ENCODE measurements around the gene NPEPL1.

NPEPL1 gene

DNA sequence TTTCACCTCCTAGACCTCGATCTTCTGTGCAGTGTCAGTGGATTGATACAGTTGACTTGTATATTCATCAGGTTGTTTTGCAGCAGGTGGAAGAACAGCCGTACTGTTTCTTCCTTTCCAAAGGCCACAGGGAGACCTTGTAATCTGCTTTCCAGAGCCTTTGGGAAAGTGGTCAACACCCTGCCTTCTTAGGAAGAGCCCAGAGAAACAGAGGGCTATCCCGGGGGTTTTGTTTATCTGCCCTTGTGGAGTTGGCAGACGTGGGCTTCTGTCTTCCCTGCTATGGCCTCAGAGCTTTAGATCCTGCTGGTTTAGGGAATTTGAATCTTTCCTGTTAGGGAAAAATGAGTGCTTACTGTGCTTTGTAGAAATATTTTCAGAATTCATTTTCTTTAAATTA is 21.9 kb upstream of the NPEPL1 start:
- 95% methylated on average over 3 of the region's 4 CpGs for WGBS (ENCODE audit: insufficient coverage)
- peaks cover 16 to 67% (median 46%) of the 10 kb centered on the region in 4 experiments for H3K36me3 ChIP-seq (ENCODE audit: control insufficient read depth in 4 of 4, insufficient read depth in 4 of 4, low read length in 3 of 4)
- CTCF ChIA-PET, result interaction anchor here (0.6 kb wide), 1 partner anchor 10 kb away, joined by 3 read pairs; no protein-coding TSS in a partner anchor
- H3K4me1 ChIP-seq (ENCODE audit: control extremely low read depth in 1 of 4, control insufficient read depth in 4 of 4, insufficient read depth in 4 of 4, low read length in 3 of 4), result no peaks in the 10 kb centered on the region
- no peak for DNase-seq
- H3K27ac ChIP-seq (ENCODE audit: insufficient read depth in 1 of 2, low read depth in 1 of 2, low read length in 2 of 2, poor library complexity in 1 of 2, severe bottlenecking in 2 of 2), result peak overlapping the region in 1 of 2 experiments; percentile 18
- H3K4me3 ChIP-seq (ENCODE audit: control insufficient read depth in 1 of 7, extremely low read depth in 1 of 7, insufficient read depth in 4 of 7, low read depth in 2 of 7, low read length in 6 of 7), result no peak overlapping the region
- no peaks in the 10 kb centered on the region for H3K27me3 ChIP-seq (replicated peaks in 2 of 5; ENCODE audit: control insufficient read depth in 4 of 5, insufficient read depth in 5 of 5, low read length in 4 of 5)
- no peaks in the 10 kb centered on the region for H3K9me3 ChIP-seq (ENCODE audit: control extremely low read depth in 1 of 5, control insufficient read depth in 4 of 5, insufficient read depth in 2 of 5, low read depth in 1 of 5, low read length in 4 of 5)
- POLR2A ChIA-PET, result no interaction called here

DNA sequence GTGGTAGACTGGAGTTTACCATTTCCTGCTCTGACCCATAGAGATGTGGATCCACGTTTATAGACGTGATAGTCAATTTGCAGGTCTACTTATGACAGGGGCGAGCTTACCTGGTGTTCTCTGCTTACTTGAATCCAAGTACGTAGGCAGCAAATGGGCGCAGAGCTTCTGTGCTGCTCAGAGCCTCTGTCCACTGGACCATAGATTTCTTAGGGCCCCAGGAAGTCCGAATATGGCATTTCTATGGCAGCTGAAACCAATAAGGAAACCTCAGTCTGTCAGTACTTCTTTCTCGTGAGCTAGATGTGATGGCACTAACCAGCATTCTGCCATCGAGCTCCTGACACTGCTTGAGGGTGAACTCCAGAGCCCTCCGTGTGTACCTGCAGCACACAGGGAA is 19.5 kb upstream of the NPEPL1 start:
- H3K27ac ChIP-seq (ENCODE audit: insufficient read depth in 1 of 2, low read depth in 1 of 2, low read length in 2 of 2, poor library complexity in 1 of 2, severe bottlenecking in 2 of 2), result no peak overlapping the region
- no peaks in the 10 kb centered on the region for H3K9me3 ChIP-seq (ENCODE audit: control extremely low read depth in 1 of 5, control insufficient read depth in 4 of 5, insufficient read depth in 2 of 5, low read depth in 1 of 5, low read length in 4 of 5)
- H3K4me1 ChIP-seq (ENCODE audit: control extremely low read depth in 1 of 4, control insufficient read depth in 4 of 4, insufficient read depth in 4 of 4, low read length in 3 of 4), result no peaks in the 10 kb centered on the region
- H3K36me3 ChIP-seq (ENCODE audit: control insufficient read depth in 4 of 4, insufficient read depth in 4 of 4, low read length in 3 of 4), result peaks cover 22 to 80% (median 56%) of the 10 kb centered on the region in 4 experiments
- POLR2A ChIA-PET, result no interaction called here
- H3K27me3 ChIP-seq (replicated peaks in 2 of 5; ENCODE audit: control insufficient read depth in 4 of 5, insufficient read depth in 5 of 5, low read length in 4 of 5), result no peaks in the 10 kb centered on the region
- CTCF ChIA-PET, result interaction anchor here (0.6 kb wide), 1 partner anchor 110 kb away, joined by 3 read pairs; no protein-coding TSS in a partner anchor
- H3K4me3 ChIP-seq (ENCODE audit: control insufficient read depth in 1 of 7, extremely low read depth in 1 of 7, insufficient read depth in 4 of 7, low read depth in 2 of 7, low read length in 6 of 7), result no peak overlapping the region
- no peak for DNase-seq
- 96% methylated on average over 9 of the region's 9 CpGs for WGBS (ENCODE audit: insufficient coverage)

DNA sequence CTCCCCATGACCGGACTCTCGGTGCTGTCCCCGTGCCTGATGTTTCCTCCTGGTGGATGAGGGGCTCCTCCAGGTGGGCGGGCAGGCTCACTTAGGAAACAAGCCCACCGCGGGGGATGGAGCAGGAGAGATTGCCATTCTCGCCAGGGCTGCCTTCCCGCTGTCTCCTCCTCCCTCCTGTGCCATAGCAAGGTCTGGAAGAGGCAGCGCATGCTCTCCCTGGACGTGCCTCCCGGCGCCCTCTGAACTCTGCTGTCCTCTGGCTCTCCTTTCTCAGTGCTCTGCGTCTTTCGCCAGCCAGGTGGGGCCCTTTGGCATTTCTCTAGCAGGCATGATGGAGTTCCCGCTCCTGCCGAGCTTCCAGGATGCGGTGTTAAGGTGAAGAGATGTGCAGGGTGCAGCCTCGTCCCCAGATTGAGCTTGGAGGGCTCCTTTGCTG is 17.4 kb upstream of the NPEPL1 start:
- POLR2A ChIA-PET, result no interaction called here
- peaks cover 19 to 79% (median 57%) of the 10 kb centered on the region in 4 experiments for H3K36me3 ChIP-seq (ENCODE audit: control insufficient read depth in 4 of 4, insufficient read depth in 4 of 4, low read length in 3 of 4)
- 99% methylated on average over 16 of the region's 18 CpGs for WGBS (ENCODE audit: insufficient coverage)

DNA sequence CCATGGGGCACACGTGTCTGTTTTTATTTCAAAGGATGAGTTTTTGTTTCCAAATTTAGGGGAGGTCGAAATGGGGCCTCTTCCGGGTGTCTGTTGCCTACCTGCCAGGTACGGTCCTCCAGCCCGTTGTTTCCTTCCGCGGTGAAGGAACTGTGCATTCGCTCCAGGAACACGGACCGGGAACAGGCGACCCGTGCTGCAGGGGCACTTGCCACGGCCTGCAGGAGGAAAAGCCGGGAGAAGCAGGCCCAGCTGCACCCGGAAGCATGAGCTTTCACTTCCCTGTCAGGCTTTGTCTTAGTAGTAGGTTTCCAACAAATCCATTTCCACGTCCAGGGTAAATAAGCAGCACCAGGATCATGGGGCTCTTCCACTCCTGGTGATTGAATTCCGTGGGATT is 17.0 kb upstream of the NPEPL1 start:
- H3K9me3 ChIP-seq (ENCODE audit: control extremely low read depth in 1 of 5, control insufficient read depth in 4 of 5, insufficient read depth in 2 of 5, low read depth in 1 of 5, low read length in 4 of 5), result no peaks in the 10 kb centered on the region
- peaks cover 15 to 78% (median 56%) of the 10 kb centered on the region in 4 experiments for H3K36me3 ChIP-seq (ENCODE audit: control insufficient read depth in 4 of 4, insufficient read depth in 4 of 4, low read length in 3 of 4)
- no peak overlapping the region for H3K4me3 ChIP-seq (ENCODE audit: control insufficient read depth in 1 of 7, extremely low read depth in 1 of 7, insufficient read depth in 4 of 7, low read depth in 2 of 7, low read length in 6 of 7)
- H3K27ac ChIP-seq (ENCODE audit: insufficient read depth in 1 of 2, low read depth in 1 of 2, low read length in 2 of 2, poor library complexity in 1 of 2, severe bottlenecking in 2 of 2), result no peak overlapping the region
- 92% methylated on average over 16 of the region's 17 CpGs for WGBS (ENCODE audit: insufficient coverage)
- CTCF ChIA-PET, result no interaction called here
- POLR2A ChIA-PET, result no interaction called here
- no peak for DNase-seq
- H3K4me1 ChIP-seq (ENCODE audit: control extremely low read depth in 1 of 4, control insufficient read depth in 4 of 4, insufficient read depth in 4 of 4, low read length in 3 of 4), result no peaks in the 10 kb centered on the region
- no peaks in the 10 kb centered on the region for H3K27me3 ChIP-seq (replicated peaks in 2 of 5; ENCODE audit: control insufficient read depth in 4 of 5, insufficient read depth in 5 of 5, low read length in 4 of 5)

More for the DNA sequence above, 17.4 kb upstream of the NPEPL1 start:
- Histone ChIP-seq H3K4me1 (ENCODE audit: control extremely low read depth in 1 of 4, control insufficient read depth in 4 of 4, insufficient read depth in 4 of 4, low read length in 3 of 4) (no peaks in the 10 kb centered on the region), H3K4me3 (ENCODE audit: control insufficient read depth in 1 of 7, extremely low read depth in 1 of 7, insufficient read depth in 4 of 7, low read depth in 2 of 7, low read length in 6 of 7) (no peak overlapping the region), H3K27me3 (replicated peaks in 2 of 5; ENCODE audit: control insufficient read depth in 4 of 5, insufficient read depth in 5 of 5, low read length in 4 of 5) (no peaks in the 10 kb centered on the region), H3K9me3 (ENCODE audit: control extremely low read depth in 1 of 5, control insufficient read depth in 4 of 5, insufficient read depth in 2 of 5, low read depth in 1 of 5, low read length in 4 of 5) (no peaks in the 10 kb centered on the region), H3K27ac (ENCODE audit: insufficient read depth in 1 of 2, low read depth in 1 of 2, low read length in 2 of 2, poor library complexity in 1 of 2, severe bottlenecking in 2 of 2) (no peak overlapping the region)
- CTCF ChIA-PET, result no interaction called here
- DNase-seq, result no peak

DNA sequence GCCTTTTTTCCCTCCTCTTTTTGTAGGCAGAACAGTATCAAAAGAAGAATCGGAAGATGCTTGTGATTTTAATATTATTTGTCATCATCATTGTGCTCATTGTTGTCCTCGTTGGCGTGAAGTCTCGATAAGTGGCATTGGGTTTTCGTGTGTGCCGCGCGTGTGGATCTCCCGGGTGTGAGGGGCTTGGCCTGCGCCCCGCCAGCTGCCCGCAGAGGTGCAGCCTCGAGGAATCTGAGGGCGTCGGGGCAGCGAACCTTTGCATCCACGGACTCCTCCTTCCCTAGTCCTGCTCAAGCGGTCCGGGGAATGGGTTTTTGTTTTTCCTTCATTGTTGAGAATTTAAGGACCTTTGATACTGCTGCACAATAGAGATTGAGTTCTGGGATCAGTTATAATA is 16.4 kb upstream of the NPEPL1 start:
- Histone ChIP-seq H3K4me1 (ENCODE audit: control extremely low read depth in 1 of 4, control insufficient read depth in 4 of 4, insufficient read depth in 4 of 4, low read length in 3 of 4) (no peaks in the 10 kb centered on the region), H3K4me3 (ENCODE audit: control insufficient read depth in 1 of 7, extremely low read depth in 1 of 7, insufficient read depth in 4 of 7, low read depth in 2 of 7, low read length in 6 of 7) (no peak overlapping the region), H3K27me3 (replicated peaks in 2 of 5; ENCODE audit: control insufficient read depth in 4 of 5, insufficient read depth in 5 of 5, low read length in 4 of 5) (no peaks in the 10 kb centered on the region), H3K27ac (ENCODE audit: insufficient read depth in 1 of 2, low read depth in 1 of 2, low read length in 2 of 2, poor library complexity in 1 of 2, severe bottlenecking in 2 of 2) (no peak overlapping the region), H3K9me3 (ENCODE audit: control extremely low read depth in 1 of 5, control insufficient read depth in 4 of 5, insufficient read depth in 2 of 5, low read depth in 1 of 5, low read length in 4 of 5) (no peaks in the 10 kb centered on the region), H3K36me3 (ENCODE audit: control insufficient read depth in 4 of 4, insufficient read depth in 4 of 4, low read length in 3 of 4) (peaks cover 14 to 75% (median 53%) of the 10 kb centered on the region in 4 experiments)
- CTCF ChIA-PET, result no interaction called here
- WGBS (ENCODE audit: insufficient coverage), result 95% methylated on average over 15 of the region's 19 CpGs
- POLR2A ChIA-PET, result no interaction called here
- DNase-seq, result no peak

DNA sequence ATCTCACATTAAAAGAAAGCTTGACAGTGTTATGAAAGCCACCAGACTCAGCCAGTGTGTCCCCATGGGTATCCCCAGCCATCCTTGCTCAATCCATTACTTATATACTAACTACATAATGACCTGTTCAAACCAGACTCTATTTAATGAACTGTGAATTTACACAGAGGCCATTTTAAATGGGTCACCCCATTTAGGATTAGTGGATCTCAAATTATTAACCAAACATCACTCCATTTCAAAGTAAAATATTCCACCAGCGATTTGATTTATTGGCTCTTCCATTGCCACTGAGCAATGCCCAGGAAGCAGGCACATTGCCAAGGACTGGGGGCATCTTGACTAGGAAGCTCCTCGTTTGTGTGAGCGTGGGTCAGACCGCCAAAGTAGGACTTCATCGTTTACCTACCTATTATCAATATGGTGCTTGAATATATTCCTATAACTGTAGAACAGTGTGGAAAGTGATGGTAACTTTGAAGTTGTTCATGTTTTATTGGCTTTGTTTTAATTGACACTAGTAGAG is 15.5 kb upstream of the NPEPL1 start:
- Histone ChIP-seq H3K36me3 (ENCODE audit: control insufficient read depth in 4 of 4, insufficient read depth in 4 of 4, low read length in 3 of 4) (peaks cover 15 to 72% (median 51%) of the 10 kb centered on the region in 4 experiments), H3K9me3 (ENCODE audit: control extremely low read depth in 1 of 5, control insufficient read depth in 4 of 5, insufficient read depth in 2 of 5, low read depth in 1 of 5, low read length in 4 of 5) (no peaks in the 10 kb centered on the region), H3K27ac (ENCODE audit: insufficient read depth in 1 of 2, low read depth in 1 of 2, low read length in 2 of 2, poor library complexity in 1 of 2, severe bottlenecking in 2 of 2) (no peak overlapping the region), H3K27me3 (replicated peaks in 2 of 5; ENCODE audit: control insufficient read depth in 4 of 5, insufficient read depth in 5 of 5, low read length in 4 of 5) (no peaks in the 10 kb centered on the region), H3K4me1 (ENCODE audit: control extremely low read depth in 1 of 4, control insufficient read depth in 4 of 4, insufficient read depth in 4 of 4, low read length in 3 of 4) (no peaks in the 10 kb centered on the region), H3K4me3 (ENCODE audit: control insufficient read depth in 1 of 7, extremely low read depth in 1 of 7, insufficient read depth in 4 of 7, low read depth in 2 of 7, low read length in 6 of 7) (no peak overlapping the region)
- WGBS (ENCODE audit: insufficient coverage), result 100% methylated on average over 1 of the region's 5 CpGs
- POLR2A ChIA-PET, result no interaction called here
- no peak for DNase-seq
- CTCF ChIA-PET, result interaction anchor here (1.1 kb wide), 1 partner anchor 19 kb away, joined by 3 read pairs; no protein-coding TSS in a partner anchor

DNA sequence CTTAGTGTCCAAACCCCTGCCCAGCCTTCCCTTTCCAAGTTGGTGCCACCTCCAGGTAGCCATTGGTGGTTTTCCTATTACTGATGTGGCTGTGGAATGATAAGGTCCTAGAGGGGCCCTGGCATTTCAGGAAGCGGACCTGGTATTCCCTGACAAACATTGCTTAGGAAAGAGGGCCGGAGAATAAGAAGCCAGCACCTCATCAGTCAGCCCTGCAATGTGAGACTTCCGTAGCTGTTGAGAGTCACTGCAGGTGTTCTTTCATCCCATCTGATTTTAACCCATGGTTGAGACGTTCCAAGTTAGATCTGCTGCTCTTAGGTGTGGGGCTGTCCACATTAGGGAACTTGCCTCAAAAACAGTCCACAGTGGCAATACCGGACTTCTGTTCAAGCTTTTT is 14.8 kb upstream of the NPEPL1 start:
- ChIA-PET POLR2A (no interaction called here), CTCF (interaction anchor here (0.7 to 1.1 kb wide), 2 partner anchors 19 to 20 kb away, joined by 3 to 4 read pairs; no protein-coding TSS in a partner anchor)
- WGBS (ENCODE audit: insufficient coverage), result 98% methylated on average over 4 of the region's 5 CpGs
- peaks cover 15 to 69% (median 49%) of the 10 kb centered on the region in 4 experiments for H3K36me3 ChIP-seq (ENCODE audit: control insufficient read depth in 4 of 4, insufficient read depth in 4 of 4, low read length in 3 of 4)
- no peaks in the 10 kb centered on the region for H3K27me3 ChIP-seq (replicated peaks in 2 of 5; ENCODE audit: control insufficient read depth in 4 of 5, insufficient read depth in 5 of 5, low read length in 4 of 5)
- H3K27ac ChIP-seq (ENCODE audit: insufficient read depth in 1 of 2, low read depth in 1 of 2, low read length in 2 of 2, poor library complexity in 1 of 2, severe bottlenecking in 2 of 2), result no peak overlapping the region
- DNase-seq, result no peak
- H3K4me1 ChIP-seq (ENCODE audit: control extremely low read depth in 1 of 4, control insufficient read depth in 4 of 4, insufficient read depth in 4 of 4, low read length in 3 of 4), result no peaks in the 10 kb centered on the region
- H3K4me3 ChIP-seq (ENCODE audit: control insufficient read depth in 1 of 7, extremely low read depth in 1 of 7, insufficient read depth in 4 of 7, low read depth in 2 of 7, low read length in 6 of 7), result no peak overlapping the region
- H3K9me3 ChIP-seq (ENCODE audit: control extremely low read depth in 1 of 5, control insufficient read depth in 4 of 5, insufficient read depth in 2 of 5, low read depth in 1 of 5, low read length in 4 of 5), result no peaks in the 10 kb centered on the region
